ENCODE data around the gene TUBA1B.
A peak's percentile ranks its signal among the peaks of the same experiment; 100 is the strongest.

Gene TUBA1B

DNA sequence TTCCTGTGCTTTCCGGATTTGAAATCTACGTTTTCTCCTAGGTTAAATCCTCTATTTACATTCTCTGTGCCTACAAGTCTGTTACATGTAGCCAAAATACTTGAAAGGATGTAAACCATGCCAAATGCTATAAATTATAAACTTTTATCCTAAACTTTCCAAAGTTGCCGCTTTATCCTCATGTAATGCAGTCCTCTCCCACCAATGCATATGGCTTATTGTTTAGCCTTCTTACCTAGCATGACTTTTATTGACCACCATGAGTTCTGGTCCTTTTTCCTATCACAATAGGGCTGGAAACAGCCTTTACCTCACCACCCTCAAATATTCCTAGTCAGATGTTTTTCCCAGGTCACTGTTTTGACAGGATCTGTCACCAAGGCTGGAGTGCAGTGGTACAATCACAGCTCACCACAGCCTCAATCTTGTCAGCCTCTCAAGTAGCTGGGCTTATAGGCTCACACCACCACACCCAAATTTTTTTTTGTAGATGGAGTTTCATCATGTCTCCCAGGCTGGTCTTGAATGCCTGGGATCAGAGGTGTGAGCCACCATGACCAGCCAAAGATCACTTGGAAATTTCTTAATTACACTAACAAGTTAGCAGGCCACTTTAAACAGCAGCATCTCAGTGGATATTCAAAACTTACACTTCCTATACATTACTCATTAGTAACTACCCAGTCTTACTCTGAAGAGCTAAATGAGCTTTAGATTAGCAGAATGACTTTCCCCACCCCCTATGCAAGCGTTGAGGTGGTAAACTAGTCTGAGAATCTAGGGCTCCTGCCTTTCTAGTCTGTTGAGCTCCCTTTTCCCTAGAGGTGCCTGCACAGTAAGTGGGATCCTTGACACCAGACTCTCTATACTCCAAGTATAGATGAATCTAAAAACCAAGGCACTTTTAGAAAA is 4.1 kb downstream of the TUBA1B start:
- no peak for DNase-seq (ENCODE audit: low read depth, low spot score)

GRCh38 chr12:49121047-49121696 is 10.0 kb downstream of the TUBA1B start:
- no peak for DNase-seq (ENCODE audit: low read depth, low spot score)

DNA sequence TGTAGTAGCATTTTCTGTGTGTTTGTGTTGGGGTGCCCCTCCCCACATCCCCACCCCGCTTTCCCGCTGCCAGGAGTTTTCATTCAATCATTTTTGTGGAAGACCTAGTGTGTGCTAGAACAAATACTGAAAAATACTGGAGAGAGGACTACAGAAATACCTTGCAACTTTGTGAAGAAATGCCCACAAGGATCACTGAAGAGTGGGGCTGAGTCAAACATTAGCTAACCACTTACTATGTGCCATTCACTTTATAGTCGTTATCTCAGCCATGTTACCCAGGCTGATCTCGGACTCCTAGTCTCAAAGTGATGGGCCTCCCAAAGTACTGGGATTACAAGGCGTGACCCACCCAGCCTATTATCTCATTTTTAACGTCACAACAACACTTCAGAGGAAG is 20.0 kb downstream of the TUBA1B start:
- DNase-seq (ENCODE audit: low read depth, low spot score) = no peak

- peak; percentile 95 for DNase-seq (ENCODE audit: low read depth, low spot score)
Observed at GRCh38 chr12:49110464-49111155, 20.6 kb downstream of the TUBA1B start, which contains the start of gene LMBR1L. LMBR1L (minus strand) TSS chr12:49110847; CDS start chr12:49110555, 292 bp downstream.

- no peak for DNase-seq (ENCODE audit: low read depth, low spot score)
Observed at GRCh38 chr12:49109641-49110463, 21.3 kb downstream of the TUBA1B start.

DNA sequence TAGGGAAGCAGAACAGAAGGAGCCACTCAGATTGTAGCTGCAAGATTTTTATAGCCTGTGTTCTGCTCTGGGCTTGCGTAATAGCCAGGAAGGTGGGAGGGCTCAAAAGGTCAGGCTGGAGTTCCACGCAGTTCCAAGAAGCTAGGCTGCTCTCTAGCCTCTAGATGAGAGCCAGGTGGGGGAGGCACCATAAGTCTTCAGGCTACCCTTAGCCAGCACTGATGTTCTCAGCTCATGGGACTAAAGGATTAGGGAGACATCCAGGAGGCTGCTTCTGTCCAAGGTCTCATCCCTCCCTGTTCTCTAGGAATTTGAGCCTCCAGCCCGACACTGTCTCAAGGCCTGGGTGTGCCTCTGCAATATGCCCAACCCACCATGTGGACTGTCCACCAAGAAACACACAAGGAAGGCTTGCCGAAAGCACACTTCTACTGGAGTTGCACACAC is 22.2 kb downstream of the TUBA1B start:
- DNase-seq (ENCODE audit: low read depth, low spot score) = no peak

DNA sequence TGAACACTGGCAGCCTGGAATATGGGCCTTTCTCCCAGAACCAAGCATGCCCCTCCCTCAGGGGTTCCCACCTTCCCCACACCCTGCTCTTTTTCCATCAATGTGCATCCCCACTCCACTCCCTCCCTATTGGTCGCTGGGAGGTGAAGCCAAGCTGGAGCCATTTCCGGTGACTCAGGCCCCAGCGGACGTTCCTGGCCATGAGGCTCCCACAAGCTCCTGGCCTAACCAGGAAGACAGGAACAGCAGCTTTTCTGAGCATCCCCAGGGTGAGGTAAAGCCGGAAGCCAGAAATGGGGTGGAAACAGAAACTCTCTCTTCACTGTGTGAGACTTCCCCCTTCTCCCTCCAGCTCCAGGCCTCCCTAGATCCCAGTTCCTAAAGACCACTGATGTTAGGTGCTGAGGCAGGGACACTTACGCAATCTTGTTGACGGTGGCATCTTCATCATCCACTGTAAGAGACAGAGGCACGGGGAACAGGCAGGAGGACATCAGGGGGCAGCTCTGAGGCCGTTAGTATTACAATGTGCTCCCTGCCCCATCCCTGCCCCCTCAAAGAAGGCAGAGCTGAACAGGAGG is 25.6 kb downstream of the TUBA1B start:
- no peak for DNase-seq (ENCODE audit: low read depth, low spot score)

- no peak for DNase-seq (ENCODE audit: low read depth, low spot score)
Observed at GRCh38 chr12:49104822-49105221, 26.4 kb downstream of the TUBA1B start.

- DNase-seq (ENCODE audit: low read depth, low spot score) = no peak
Observed at GRCh38 chr12:49100380-49100779, 30.8 kb downstream of the TUBA1B start.

DNA sequence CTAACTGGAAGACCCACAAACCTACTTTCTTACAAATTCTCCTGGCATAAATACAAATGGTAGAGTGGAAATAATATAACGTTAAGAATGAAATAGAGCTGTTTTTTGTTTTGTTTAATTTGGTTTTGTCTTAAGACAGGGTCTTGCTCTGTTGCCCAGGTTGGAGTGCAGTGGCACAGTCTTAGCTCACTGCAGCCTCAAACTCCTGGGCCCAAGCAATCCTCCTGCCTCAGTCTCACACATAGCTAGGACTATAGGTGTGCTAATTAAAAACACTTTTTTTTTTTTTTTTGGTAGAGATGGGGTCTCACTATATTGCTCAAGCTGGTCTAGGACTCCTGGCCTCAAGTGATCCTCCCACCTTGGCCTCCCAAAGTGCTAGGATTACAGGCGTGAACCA is 32.5 kb downstream of the TUBA1B start:
- DNase-seq (ENCODE audit: low read depth, low spot score) = no peak

DNA sequence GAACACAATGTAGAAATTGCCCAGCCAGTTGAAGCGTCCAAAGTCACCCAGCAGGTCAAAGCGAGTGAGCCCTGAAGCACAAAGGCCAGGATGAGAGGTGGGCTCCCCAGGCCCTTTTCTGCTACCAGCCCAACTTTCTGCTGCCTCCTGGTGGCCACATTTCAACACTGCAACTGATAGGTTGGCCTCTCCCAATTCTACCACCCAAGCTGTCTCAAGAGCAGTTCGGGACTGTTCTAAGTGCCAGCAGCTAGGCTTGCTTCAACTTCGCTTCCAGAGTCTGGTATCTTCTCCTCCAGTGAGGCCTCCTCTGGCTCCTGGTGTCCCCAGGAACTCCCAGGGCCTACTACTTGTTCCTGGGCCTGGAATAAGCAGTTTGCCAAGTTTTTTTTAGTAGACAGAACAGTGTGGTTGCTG is 33.2 kb downstream of the TUBA1B start:
- no peak for DNase-seq (ENCODE audit: low read depth, low spot score)

DNA sequence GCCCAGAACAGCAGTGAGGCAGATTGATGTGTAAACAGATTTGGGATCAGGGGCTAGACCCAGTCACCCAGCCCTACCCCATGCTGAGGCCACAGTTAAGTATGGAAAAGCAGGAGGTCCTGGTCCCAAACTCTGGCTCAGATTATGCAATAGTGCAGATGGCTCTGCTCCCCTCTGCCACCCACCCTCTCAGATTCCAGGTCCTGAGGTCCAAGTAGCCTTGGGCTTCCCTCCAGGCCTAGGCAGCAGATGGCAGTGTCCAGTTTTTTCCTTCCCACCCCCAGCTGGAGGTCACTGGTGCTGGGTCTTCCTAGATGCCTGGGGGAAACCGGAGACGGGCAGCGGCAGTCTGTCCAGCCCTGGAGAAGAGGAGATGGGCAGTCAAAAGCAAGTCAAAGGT is 33.8 kb downstream of the TUBA1B start:
- DNase-seq (ENCODE audit: low read depth, low spot score) = no peak

DNA sequence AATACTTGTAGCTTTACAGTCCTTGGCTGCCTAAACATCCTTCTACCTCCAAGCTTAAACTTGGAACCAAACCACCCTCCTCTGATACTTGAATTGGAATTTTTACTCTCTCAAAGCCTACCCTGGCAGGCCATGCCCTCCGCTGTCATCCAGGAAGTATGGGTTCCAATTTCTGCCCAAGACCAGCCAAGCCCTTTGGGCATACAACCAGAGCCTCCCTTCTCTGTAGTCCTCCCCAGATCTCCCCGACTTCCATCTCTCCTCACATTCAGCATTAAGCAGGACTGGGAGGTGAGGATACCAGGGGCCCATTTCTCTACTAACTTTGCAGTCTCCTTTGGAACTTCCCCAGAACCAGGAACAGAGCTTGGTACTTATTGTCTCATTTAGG is 36.2 kb downstream of the TUBA1B start:
- no peak for DNase-seq (ENCODE audit: low read depth, low spot score)

DNA sequence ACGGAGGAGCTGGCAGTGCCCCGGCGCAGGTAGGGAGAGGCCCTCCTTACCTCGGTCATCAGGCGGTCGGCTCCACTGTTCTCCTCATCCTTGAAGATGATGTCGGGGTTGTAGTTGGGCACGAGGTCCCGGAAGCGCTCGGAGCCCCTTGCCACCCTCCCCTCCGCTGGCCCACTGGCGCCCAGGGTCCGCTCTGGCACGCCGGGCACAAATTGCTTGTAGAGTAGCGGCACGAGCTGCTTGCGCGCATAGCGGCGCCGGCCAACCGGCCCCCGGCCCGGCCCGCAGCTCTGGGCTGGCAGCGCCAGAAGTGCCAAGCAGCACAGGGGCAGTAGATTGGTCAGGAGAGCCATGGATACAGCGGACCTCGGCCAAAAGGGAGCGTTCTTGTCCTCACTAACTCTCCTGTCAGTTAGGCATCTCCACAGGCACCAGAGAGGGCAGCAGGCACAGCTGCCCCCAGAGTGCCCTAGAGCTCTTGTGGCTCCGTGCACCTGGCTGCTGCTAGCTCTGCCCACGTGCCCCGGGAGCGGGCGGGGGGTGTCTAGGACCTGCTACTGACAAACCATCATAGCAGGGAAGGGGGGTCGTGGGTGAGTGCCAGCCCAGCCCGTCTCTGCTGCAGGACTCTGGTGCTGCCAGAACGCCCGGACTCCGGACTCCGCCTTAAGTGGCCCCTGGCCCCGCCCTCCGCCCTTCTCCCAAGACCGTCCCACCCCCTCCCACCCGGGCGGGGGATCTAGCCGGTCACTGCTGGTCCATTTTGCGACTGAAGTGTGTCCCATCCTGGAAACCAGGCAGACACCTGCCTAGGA is 36.8 kb downstream of the TUBA1B start, which contains the start of gene DHH:
Gene DHH (minus strand): TSS at position 642 of the 815 bp plus-strand sequence. CDS start 289 bp downstream, at position 353.
- DNase-seq (ENCODE audit: low read depth, low spot score) = no peak

- DNase-seq (ENCODE audit: low read depth, low spot score) = no peak
Observed at GRCh38 chr12:49093792-49094159, 37.4 kb downstream of the TUBA1B start.

DNA sequence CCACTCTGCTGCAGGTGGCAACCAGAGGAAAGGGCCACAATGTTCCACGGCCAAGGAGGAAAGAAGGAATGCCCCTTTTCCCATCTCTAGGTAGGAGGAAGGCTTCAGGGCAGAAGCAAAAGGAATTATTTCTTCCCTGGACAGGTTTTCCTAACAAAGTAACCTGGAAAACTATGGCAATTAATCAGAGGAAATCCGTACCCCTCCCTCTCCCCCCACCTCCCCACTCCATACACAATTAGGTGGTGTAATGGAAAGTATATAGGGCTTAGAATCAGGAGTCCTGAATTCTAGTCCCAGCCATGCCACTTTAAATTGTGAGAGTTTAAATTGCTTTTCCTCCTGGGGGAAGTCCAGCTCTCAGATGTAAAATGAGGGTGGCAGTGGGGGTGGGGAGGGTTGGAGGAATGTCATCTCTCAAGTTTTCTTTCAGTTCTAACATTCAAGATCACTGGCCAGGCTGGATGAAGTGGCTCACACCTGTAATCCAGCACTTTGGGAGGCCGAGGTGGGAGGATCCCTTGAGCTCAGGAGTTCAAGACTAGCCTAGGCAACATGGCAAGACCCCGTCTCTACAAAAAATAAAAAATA is 38.3 kb downstream of the TUBA1B start:
- no peak for DNase-seq (ENCODE audit: low read depth, low spot score)

DNA sequence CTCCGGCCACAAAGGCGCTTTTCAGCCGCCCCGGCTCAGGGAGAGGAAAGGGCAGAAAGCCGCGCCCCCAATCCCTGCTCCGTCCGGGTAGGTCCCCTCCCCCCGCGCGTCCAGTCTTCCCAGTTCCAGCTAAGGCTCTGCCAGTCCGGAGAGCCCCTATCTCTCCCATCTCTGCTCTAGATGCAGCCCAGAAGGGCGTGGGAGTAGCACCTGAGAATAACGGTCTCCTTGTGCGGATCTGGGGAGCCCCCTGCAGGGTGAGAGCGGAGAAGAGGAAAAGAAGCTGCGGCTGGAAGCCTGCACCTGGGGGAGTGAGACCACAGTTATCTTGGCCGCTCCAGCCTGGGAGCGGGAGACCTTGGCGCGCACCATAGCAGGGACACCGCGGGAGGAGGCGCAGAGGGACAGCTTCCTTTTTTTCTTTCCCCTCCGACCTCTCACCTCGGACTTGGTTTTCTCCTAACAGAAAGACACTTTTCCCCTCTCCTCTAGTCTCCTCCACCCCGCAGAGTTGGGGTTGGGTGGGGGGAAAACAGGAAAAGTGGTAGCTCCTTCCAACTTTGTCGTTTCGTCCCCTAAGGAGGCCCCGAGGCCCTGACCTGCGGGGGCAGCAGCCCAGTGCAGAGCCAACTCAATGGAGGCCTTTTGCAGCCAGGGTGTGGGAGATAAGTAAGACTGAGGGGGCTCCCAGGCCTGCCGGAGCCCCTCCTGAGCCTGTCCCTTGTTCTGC is 38.9 kb downstream of the TUBA1B start:
- DNase-seq (ENCODE audit: low read depth, low spot score) = no peak

- no peak for DNase-seq (ENCODE audit: low read depth, low spot score)
Observed at GRCh38 chr12:49091836-49092085, 39.4 kb downstream of the TUBA1B start.
